Ammon's horn (tissue), 1 donor: ENCODE data around the gene RGS6.

ENCODE experiments used
- DNase-seq: peaks from one replicate; pipeline ENCODE4 v3.0.0-alpha.2; 2016; ENCODE audit warnings: low spot score

Gene RGS6

GRCh38 chr14:72081137-72081536, 148.9 kb downstream of the RGS6 start:
- no peak for DNase-seq

- DNase-seq, result no peak
Measured at GRCh38 chr14:72084935-72085334, 152.7 kb downstream of the RGS6 start.

GRCh38 chr14:72089625-72090024, 157.4 kb downstream of the RGS6 start:
- DNase-seq, result no peak

- DNase-seq, result no peak
Measured at GRCh38 chr14:72094844-72095582, 162.8 kb downstream of the RGS6 start.

GRCh38 chr14:72097173-72097783, 165.0 kb downstream of the RGS6 start:
- DNase-seq, result no peak

- DNase-seq, result no peak
Measured at GRCh38 chr14:72098210-72098609, 166.0 kb downstream of the RGS6 start.

- DNase-seq, result no peak
Measured at GRCh38 chr14:72099566-72099965, 167.3 kb downstream of the RGS6 start.

- DNase-seq, result no peak
Measured at GRCh38 chr14:72104011-72104613, 171.9 kb downstream of the RGS6 start.

- DNase-seq, result no peak
Measured at GRCh38 chr14:72111911-72112310, 179.7 kb downstream of the RGS6 start.

- DNase-seq, result no peak
Measured at GRCh38 chr14:72118841-72119240, 186.6 kb downstream of the RGS6 start.

GRCh38 chr14:72120315-72120714, 188.1 kb downstream of the RGS6 start:
- DNase-seq, result no peak

- no peak for DNase-seq
Measured at GRCh38 chr14:72123755-72124154, 191.5 kb downstream of the RGS6 start.

- no peak for DNase-seq
Measured at GRCh38 chr14:72124171-72124570, 191.9 kb downstream of the RGS6 start.

GRCh38 chr14:72126091-72126490, 193.9 kb downstream of the RGS6 start:
- DNase-seq, result no peak

- no peak for DNase-seq
Measured at GRCh38 chr14:72126561-72126960, 194.3 kb downstream of the RGS6 start.

GRCh38 chr14:72128629-72129028, 196.4 kb downstream of the RGS6 start:
- no peak for DNase-seq

- no peak for DNase-seq
Measured at GRCh38 chr14:72129291-72129690, 197.1 kb downstream of the RGS6 start.

- DNase-seq, result no peak
Measured at GRCh38 chr14:72141084-72141483, 208.9 kb downstream of the RGS6 start.

- DNase-seq, result no peak
Measured at GRCh38 chr14:72142328-72142727, 210.1 kb downstream of the RGS6 start.

- no peak for DNase-seq
Measured at GRCh38 chr14:72146241-72146640, 214.0 kb downstream of the RGS6 start.

GRCh38 chr14:72154645-72155378, 222.6 kb downstream of the RGS6 start:
- no peak for DNase-seq

- no peak for DNase-seq
Measured at GRCh38 chr14:72155379-72155993, 223.3 kb downstream of the RGS6 start.
